ENCODE data around the gene RGPD4.
"Not testable (repeated sequence)": the region's sequence is repeated elsewhere in the genome, so short reads cannot be mapped to it uniquely, and the experiment has no call there.

RGPD4 gene

GRCh38 chr2:107826749-107827148, at the start of gene RGPD4:
TSS of gene RGPD4 (plus strand) at chr2:107826892. CDS start at chr2:107827014, 122 bp downstream.
- not testable (repeated sequence) for DNase-seq (ENCODE audit: low read depth)

- DNase-seq (ENCODE audit: low read depth), result no peak
Measured at GRCh38 chr2:107777974-107778373, 48.7 kb upstream of the RGPD4 start.

GRCh38 chr2:107785756-107786155, 40.9 kb upstream of the RGPD4 start:
- no peak for DNase-seq (ENCODE audit: low read depth)

GRCh38 chr2:107790837-107791236, 35.9 kb upstream of the RGPD4 start:
- no peak for DNase-seq (ENCODE audit: low read depth)

GRCh38 chr2:107801498-107801897, 25.2 kb upstream of the RGPD4 start:
- no peak for DNase-seq (ENCODE audit: low read depth)

- no peak for DNase-seq (ENCODE audit: low read depth)
Measured at GRCh38 chr2:107804608-107805498, 21.8 kb upstream of the RGPD4 start.

- DNase-seq (ENCODE audit: low read depth), result no peak
Measured at GRCh38 chr2:107806901-107807300, 19.8 kb upstream of the RGPD4 start.

- no peak for DNase-seq (ENCODE audit: low read depth)
Measured at GRCh38 chr2:107807988-107808387, 18.7 kb upstream of the RGPD4 start.

- peak; percentile 3 for DNase-seq (ENCODE audit: low read depth)
Measured at GRCh38 chr2:107808959-107809358, 17.7 kb upstream of the RGPD4 start.

GRCh38 chr2:107809835-107810234, 16.9 kb upstream of the RGPD4 start:
- no peak for DNase-seq (ENCODE audit: low read depth)

- no peak for DNase-seq (ENCODE audit: low read depth)
Measured at GRCh38 chr2:107810734-107811133, 16.0 kb upstream of the RGPD4 start.

- no peak for DNase-seq (ENCODE audit: low read depth)
Measured at GRCh38 chr2:107811411-107811810, 15.3 kb upstream of the RGPD4 start.

- no peak for DNase-seq (ENCODE audit: low read depth)
Measured at GRCh38 chr2:107812006-107812405, 14.7 kb upstream of the RGPD4 start.

- no peak for DNase-seq (ENCODE audit: low read depth)
Measured at GRCh38 chr2:107817378-107817777, 9.3 kb upstream of the RGPD4 start.

- no peak for DNase-seq (ENCODE audit: low read depth)
Measured at GRCh38 chr2:107822302-107822701, 4.4 kb upstream of the RGPD4 start.

GRCh38 chr2:107824451-107825205, 2.1 kb upstream of the RGPD4 start:
- no peak for DNase-seq (ENCODE audit: low read depth)

GRCh38 chr2:107825206-107825563, 1.5 kb upstream of the RGPD4 start:
- DNase-seq (ENCODE audit: low read depth), result no peak

GRCh38 chr2:107829514-107829913, 2.8 kb downstream of the RGPD4 start:
- not testable (repeated sequence) for DNase-seq (ENCODE audit: low read depth)

- not testable (repeated sequence) for DNase-seq (ENCODE audit: low read depth)
Measured at GRCh38 chr2:107833152-107833551, 6.5 kb downstream of the RGPD4 start.

- DNase-seq (ENCODE audit: low read depth), result not testable (repeated sequence)
Measured at GRCh38 chr2:107833618-107834017, 6.9 kb downstream of the RGPD4 start.

GRCh38 chr2:107916121-107916520, 89.4 kb downstream of the RGPD4 start:
- DNase-seq (ENCODE audit: low read depth), result not testable (repeated sequence)

- DNase-seq (ENCODE audit: low read depth), result not testable (repeated sequence)
Measured at GRCh38 chr2:107916696-107917370, 90.1 kb downstream of the RGPD4 start.
